HG03460 (cell line): ENCODE measurements around the gene BPIFB2.

Experiments
- ATAC-seq: cut with Tn5 transposase; IDR thresholded peaks from one replicate; pipeline ENCODE4 v1.9.1; 2021; ENCODE audit not compliant: unreplicated experiment

BPIFB2 gene

GRCh38 chr20:32984196-32984595, 23.3 kb upstream of the BPIFB2 start:
- no peak for ATAC-seq

- ATAC-seq = no peak
Observed at GRCh38 chr20:32984631-32985354, 22.7 kb upstream of the BPIFB2 start.

- no peak for ATAC-seq
Observed at GRCh38 chr20:32985596-32985995, 21.9 kb upstream of the BPIFB2 start.

- no peak for ATAC-seq
Observed at GRCh38 chr20:32986331-32986966, 21.1 kb upstream of the BPIFB2 start.

- no peak for ATAC-seq
Observed at GRCh38 chr20:32987044-32987825, 20.3 kb upstream of the BPIFB2 start.

- no peak for ATAC-seq
Observed at GRCh38 chr20:32988008-32988407, 19.5 kb upstream of the BPIFB2 start.

- no peak for ATAC-seq
Observed at GRCh38 chr20:32989507-32990283, 17.8 kb upstream of the BPIFB2 start.

- ATAC-seq = no peak
Observed at GRCh38 chr20:32990426-32990825, 17.1 kb upstream of the BPIFB2 start.

- ATAC-seq = no peak
Observed at GRCh38 chr20:32991383-32991782, 16.1 kb upstream of the BPIFB2 start.

- no peak for ATAC-seq
Observed at GRCh38 chr20:32991792-32992641, 15.5 kb upstream of the BPIFB2 start.

- ATAC-seq = no peak
Observed at GRCh38 chr20:32993496-32994050, 13.9 kb upstream of the BPIFB2 start.

- ATAC-seq = no peak
Observed at GRCh38 chr20:32995802-32996201, 11.7 kb upstream of the BPIFB2 start.

- ATAC-seq = no peak
Observed at GRCh38 chr20:32997431-32997830, 10.1 kb upstream of the BPIFB2 start.

- ATAC-seq = no peak
Observed at GRCh38 chr20:32999603-33000250, 7.8 kb upstream of the BPIFB2 start.

- no peak for ATAC-seq
Observed at GRCh38 chr20:33000802-33001466, 6.6 kb upstream of the BPIFB2 start.

- ATAC-seq = no peak
Observed at GRCh38 chr20:33002087-33002808, 5.3 kb upstream of the BPIFB2 start.

GRCh38 chr20:33004141-33004751, 3.3 kb upstream of the BPIFB2 start, which contains the start of gene SUN5:
Gene SUN5, minus strand, starts transcription at chr20:33004433. Its CDS starts 93 bp downstream, at chr20:33004340.
- no peak for ATAC-seq

- ATAC-seq = no peak
Observed at GRCh38 chr20:33005132-33005566, 2.4 kb upstream of the BPIFB2 start.
